ENCODE measurements around the gene CNTD1.

The CNTD1 gene

DNA sequence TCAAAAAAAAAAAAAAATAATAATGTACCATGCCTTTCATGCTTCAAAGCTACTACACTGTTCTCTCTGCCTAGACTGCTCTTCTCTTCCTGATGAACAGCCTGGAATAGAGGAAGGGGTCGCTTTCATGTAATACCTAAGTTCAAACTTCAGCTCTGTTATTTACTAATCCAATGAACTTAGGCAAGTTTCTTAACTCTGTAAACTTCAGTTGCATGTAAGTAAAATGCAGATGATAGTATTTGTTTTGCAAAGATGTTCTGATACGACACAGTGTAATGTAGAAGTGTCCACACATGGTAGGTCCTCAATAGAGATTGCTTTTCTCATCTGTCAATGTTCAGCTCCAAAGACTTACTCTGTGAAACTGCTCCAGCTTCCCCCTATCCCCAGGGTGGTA lies 6.7 kb upstream of the CNTD1 start:
- Histone ChIP-seq H3K4me1 (ENCODE audit: control insufficient read depth, insufficient read depth, low read length) (no peaks in the 10 kb centered on the region), H3K27ac (ENCODE audit: insufficient read depth, low read depth, low read length, poor library complexity, severe bottlenecking) (no peak overlapping the region), H3K36me3 (ENCODE audit: control insufficient read depth, insufficient read depth, low read length) (no peaks in the 10 kb centered on the region), H3K9me3 (ENCODE audit: control insufficient read depth, low read length) (no peaks in the 10 kb centered on the region), H3K27me3 (ENCODE audit: control insufficient read depth, insufficient read depth, low read length, poor library complexity, severe bottlenecking) (peaks cover 5% of the 10 kb centered on the region), H3K4me3 (ENCODE audit: insufficient read depth, low read depth, low read length) (no peak overlapping the region)
- WGBS, 2 experiments = 86 to 93% methylated on average over 2 of the region's 2 CpGs

DNA sequence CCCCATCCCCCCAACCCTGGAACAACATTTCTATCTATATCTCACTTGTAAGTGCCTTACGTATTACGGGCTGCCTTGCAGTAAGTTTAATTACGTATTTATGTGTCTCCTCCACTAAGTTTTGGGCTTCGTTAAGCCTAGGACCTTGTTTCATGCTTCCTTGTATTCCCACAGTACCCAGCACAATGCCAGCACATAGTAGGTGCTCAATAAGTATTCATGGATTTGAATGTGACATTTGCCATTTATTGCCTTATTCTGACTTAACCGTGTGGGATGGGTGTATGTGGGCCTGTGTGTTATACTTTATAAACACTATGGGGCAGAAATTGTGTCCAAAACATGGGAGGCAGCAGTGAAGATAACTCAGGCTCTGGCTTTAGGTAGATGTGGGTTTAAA lies 6.1 kb upstream of the CNTD1 start:
- Histone ChIP-seq H3K9me3 (ENCODE audit: control insufficient read depth, low read length) (no peaks in the 10 kb centered on the region), H3K4me1 (ENCODE audit: control insufficient read depth, insufficient read depth, low read length) (peaks cover 1% of the 10 kb centered on the region), H3K4me3 (ENCODE audit: insufficient read depth, low read depth, low read length) (no peak overlapping the region), H3K36me3 (ENCODE audit: control insufficient read depth, insufficient read depth, low read length) (no peaks in the 10 kb centered on the region), H3K27ac (ENCODE audit: insufficient read depth, low read depth, low read length, poor library complexity, severe bottlenecking) (no peak overlapping the region), H3K27me3 (ENCODE audit: control insufficient read depth, insufficient read depth, low read length, poor library complexity, severe bottlenecking) (peaks cover 4% of the 10 kb centered on the region)
- 90 to 91% methylated on average over 5 of the region's 5 CpGs for WGBS, 2 experiments

DNA sequence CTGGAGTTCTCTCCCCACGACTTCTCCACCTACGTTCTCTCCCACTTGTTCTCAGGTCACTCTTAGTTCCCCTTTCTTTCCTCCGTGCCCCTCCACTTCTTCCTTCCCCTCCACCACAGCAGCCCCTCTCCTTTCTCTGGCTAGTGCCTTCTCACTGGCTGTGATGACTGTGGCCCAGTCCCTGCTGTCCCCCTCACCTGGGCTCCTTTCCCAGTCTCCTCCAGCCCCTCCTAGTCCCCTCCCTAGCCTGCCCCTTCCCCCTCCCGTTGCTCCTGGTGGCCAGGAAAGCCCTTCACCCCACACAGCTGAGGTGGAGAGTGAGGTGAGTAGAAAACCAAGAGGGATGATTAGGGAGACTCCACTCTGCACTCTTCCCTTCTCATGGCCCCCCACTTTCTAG lies 3.6 kb upstream of the CNTD1 start:
- Histone ChIP-seq H3K4me3 (ENCODE audit: insufficient read depth, low read depth, low read length) (no peak overlapping the region), H3K36me3 (ENCODE audit: control insufficient read depth, insufficient read depth, low read length) (no peaks in the 10 kb centered on the region), H3K27me3 (ENCODE audit: control insufficient read depth, insufficient read depth, low read length, poor library complexity, severe bottlenecking) (peaks cover 6% of the 10 kb centered on the region), H3K4me1 (ENCODE audit: control insufficient read depth, insufficient read depth, low read length) (peaks cover 6% of the 10 kb centered on the region), H3K27ac (ENCODE audit: insufficient read depth, low read depth, low read length, poor library complexity, severe bottlenecking) (no peak overlapping the region), H3K9me3 (ENCODE audit: control insufficient read depth, low read length) (no peaks in the 10 kb centered on the region)
- WGBS, 2 experiments = 93 to 94% methylated on average over 3 of the region's 4 CpGs

DNA sequence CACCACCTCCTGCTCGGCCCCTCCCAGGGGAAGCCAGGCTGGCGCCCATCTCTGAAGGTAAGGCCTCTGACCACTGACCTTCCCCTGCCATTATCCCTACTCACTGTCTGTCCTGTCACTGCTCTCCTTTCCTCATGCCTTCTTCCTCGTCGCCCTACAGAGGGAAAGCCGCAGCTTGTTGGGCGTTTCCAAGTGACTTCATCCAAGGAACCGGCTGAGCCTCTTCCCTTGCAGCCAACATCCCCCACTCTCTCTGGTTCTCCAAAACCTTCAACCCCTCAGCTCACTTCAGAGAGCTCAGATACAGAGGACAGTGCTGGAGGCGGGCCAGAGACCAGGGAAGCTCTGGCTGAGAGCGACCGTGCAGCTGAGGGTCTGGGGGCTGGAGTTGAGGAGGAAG lies 3.2 kb upstream of the CNTD1 start:
- 93 to 96% methylated on average over 10 of the region's 10 CpGs for WGBS, 2 experiments
- Histone ChIP-seq H3K4me1 (ENCODE audit: control insufficient read depth, insufficient read depth, low read length) (peaks cover 6% of the 10 kb centered on the region), H3K36me3 (ENCODE audit: control insufficient read depth, insufficient read depth, low read length) (no peaks in the 10 kb centered on the region), H3K27ac (ENCODE audit: insufficient read depth, low read depth, low read length, poor library complexity, severe bottlenecking) (no peak overlapping the region), H3K4me3 (ENCODE audit: insufficient read depth, low read depth, low read length) (no peak overlapping the region), H3K27me3 (ENCODE audit: control insufficient read depth, insufficient read depth, low read length, poor library complexity, severe bottlenecking) (peaks cover 11% of the 10 kb centered on the region), H3K9me3 (ENCODE audit: control insufficient read depth, low read length) (no peaks in the 10 kb centered on the region)

DNA sequence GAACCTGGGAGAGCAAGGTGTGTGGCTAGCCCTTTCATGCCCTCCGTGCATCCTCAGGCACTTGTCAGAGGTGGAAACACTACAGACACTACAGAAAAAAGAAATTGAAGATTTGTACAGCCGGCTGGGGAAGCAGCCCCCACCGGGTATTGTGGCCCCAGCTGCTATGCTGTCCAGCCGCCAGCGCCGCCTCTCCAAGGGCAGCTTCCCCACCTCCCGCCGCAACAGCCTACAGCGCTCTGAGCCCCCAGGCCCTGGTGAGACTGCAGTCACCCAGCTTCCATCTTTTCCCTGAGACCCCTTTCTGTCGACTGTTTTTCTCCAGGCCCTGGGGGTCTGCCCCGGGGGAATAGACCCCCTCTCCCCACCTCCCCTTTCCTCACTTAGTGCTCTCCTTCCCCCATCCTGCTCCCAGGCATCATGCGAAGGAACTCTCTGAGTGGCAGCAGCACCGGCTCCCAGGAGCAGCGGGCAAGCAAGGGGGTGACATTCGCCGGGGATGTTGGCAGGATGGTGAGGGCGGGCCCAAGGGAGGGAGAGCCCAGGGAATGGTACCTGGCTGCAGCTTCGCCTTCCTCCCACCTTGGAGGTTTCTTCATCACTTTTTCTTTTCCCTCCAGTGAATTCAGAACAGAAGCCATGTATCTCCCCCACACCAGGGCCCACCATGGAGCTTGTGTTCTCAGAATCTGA lies 2.4 kb upstream of the CNTD1 start:
- peaks cover 13% of the 10 kb centered on the region for H3K27me3 ChIP-seq (ENCODE audit: control insufficient read depth, insufficient read depth, low read length, poor library complexity, severe bottlenecking)
- H3K36me3 ChIP-seq (ENCODE audit: control insufficient read depth, insufficient read depth, low read length) = no peaks in the 10 kb centered on the region
- H3K4me1 ChIP-seq (ENCODE audit: control insufficient read depth, insufficient read depth, low read length) = peaks cover 6% of the 10 kb centered on the region
- H3K27ac ChIP-seq (ENCODE audit: insufficient read depth, low read depth, low read length, poor library complexity, severe bottlenecking) = no peak overlapping the region
- no peaks in the 10 kb centered on the region for H3K9me3 ChIP-seq (ENCODE audit: control insufficient read depth, low read length)
- WGBS, 2 experiments = 95 to 96% methylated on average over 18 of the region's 18 CpGs
- no peak overlapping the region for H3K4me3 ChIP-seq (ENCODE audit: insufficient read depth, low read depth, low read length)

DNA sequence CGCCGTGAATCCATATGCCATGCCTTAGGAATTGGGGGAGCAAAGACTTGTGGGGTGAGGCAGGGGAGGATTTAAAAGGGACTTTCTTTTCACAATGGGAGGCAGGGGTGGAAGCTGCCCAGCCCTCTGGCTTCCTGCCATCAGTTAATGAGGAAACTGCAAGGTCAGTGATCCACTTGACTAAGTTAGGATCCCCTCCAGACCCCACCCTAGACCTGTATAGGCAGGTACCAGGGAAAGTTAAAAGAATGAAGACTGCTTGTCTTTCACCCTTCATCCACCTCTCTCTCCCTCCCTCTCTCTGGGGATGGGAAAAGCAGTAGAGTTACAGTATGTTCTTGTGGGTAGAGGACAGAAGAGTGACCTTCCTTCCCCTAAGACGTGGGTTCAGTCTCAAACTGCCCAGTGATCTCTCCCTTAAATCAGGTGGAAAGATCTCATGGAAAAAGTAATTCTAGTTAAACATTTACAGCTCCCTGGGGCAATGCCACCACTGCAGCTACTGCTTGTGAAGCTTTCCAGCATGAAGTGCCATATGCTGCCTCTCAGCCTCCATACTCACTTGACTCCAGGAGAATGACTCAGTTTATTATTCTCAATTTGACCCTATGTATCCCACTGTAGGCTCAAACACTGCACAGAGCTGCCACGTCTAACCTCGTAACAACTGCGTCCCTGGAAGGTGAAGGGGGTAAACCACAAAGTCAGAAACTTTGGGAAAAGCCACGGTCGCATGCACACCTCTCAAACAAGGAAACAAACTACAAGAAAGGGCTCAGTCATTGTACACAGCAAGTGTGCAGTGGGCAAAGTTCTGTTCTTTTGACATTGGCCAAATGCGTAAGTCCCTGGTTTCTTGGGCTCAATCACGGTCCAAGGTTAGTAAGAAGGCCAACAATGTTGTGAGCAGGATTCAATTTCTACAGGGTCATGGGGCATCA lies 1.3 kb upstream of the CNTD1 start:
- Histone ChIP-seq H3K9me3 (ENCODE audit: control insufficient read depth, low read length) (no peaks in the 10 kb centered on the region), H3K4me1 (ENCODE audit: control insufficient read depth, insufficient read depth, low read length) (peaks cover 6% of the 10 kb centered on the region), H3K4me3 (ENCODE audit: insufficient read depth, low read depth, low read length) (peak overlapping the region; percentile 89), H3K27me3 (ENCODE audit: control insufficient read depth, insufficient read depth, low read length, poor library complexity, severe bottlenecking) (peaks cover 13% of the 10 kb centered on the region), H3K27ac (ENCODE audit: insufficient read depth, low read depth, low read length, poor library complexity, severe bottlenecking) (no peak overlapping the region), H3K36me3 (ENCODE audit: control insufficient read depth, insufficient read depth, low read length) (no peaks in the 10 kb centered on the region)
- WGBS, 2 experiments = 94 to 95% methylated on average over 10 of the region's 10 CpGs

DNA sequence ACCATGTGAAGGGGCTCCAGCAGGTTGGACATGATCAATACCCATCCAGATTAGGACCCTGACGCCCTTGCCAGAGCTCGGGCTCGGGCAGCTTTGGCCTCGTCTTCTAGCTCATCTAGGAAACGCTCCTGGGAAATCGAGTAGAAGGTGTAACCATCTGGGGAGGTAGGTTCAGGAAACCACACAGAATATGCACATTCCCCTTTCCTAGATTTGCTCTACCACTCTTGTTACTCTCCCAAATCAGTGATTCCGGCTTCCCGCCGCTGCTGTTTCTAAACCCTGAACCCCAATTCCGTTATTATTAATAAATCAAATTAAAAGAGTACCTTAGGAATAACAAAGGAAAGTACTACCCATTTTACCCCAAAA lies 664 bp upstream of the CNTD1 start:
- 46 to 47% methylated on average over 10 of the region's 10 CpGs for WGBS, 2 experiments
- Histone ChIP-seq H3K9me3 (ENCODE audit: control insufficient read depth, low read length) (no peaks in the 10 kb centered on the region), H3K36me3 (ENCODE audit: control insufficient read depth, insufficient read depth, low read length) (no peaks in the 10 kb centered on the region), H3K4me1 (ENCODE audit: control insufficient read depth, insufficient read depth, low read length) (peaks cover 6% of the 10 kb centered on the region), H3K27ac (ENCODE audit: insufficient read depth, low read depth, low read length, poor library complexity, severe bottlenecking) (no peak overlapping the region), H3K4me3 (ENCODE audit: insufficient read depth, low read depth, low read length) (peak overlapping the region; percentile 89), H3K27me3 (ENCODE audit: control insufficient read depth, insufficient read depth, low read length, poor library complexity, severe bottlenecking) (peaks cover 13% of the 10 kb centered on the region)

DNA sequence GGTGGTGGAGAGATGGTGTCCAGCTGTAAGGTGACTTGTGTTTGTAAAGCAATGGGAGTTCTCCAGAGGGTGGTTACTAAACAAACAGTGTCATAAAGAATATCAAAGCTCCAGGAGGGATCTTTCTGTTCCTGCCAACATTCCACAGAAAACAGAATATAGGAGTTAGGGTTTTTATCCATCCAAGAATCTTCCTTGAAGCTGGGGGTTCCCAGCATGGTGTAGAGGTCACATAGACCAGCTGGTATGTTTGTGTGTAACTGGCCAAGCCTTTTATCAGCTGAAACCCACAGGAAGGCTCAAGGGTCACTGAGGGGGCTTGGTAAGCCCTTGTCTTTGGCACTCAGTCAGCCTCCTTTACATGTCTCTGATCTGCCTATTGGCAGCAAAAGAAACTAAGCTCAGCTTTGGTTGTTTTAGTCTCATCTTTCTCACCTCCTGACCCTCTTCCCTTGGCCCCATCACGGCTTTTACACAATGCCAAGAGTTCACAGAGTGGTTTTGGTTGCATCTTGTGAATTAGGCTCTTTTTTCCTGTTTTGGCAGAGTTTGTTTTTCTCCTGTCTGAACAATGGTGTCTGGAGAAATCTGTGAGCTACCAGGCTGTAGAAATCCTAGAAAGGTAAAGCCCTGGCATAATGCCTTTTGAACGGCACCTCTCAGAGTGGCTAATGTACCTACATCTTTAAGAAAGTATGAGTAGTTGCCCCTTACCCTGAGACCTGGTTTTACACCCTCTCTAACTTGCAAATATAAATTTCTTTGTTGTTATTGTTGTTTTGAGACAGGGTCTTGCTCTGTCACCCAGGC lies 4.6 kb downstream of the CNTD1 start:
- no peak overlapping the region for H3K27ac ChIP-seq (ENCODE audit: insufficient read depth, low read depth, low read length, poor library complexity, severe bottlenecking)
- H3K9me3 ChIP-seq (ENCODE audit: control insufficient read depth, low read length) = no peaks in the 10 kb centered on the region
- peaks cover 18% of the 10 kb centered on the region for H3K27me3 ChIP-seq (ENCODE audit: control insufficient read depth, insufficient read depth, low read length, poor library complexity, severe bottlenecking)
- no peak overlapping the region for H3K4me3 ChIP-seq (ENCODE audit: insufficient read depth, low read depth, low read length)
- H3K4me1 ChIP-seq (ENCODE audit: control insufficient read depth, insufficient read depth, low read length) = no peaks in the 10 kb centered on the region
- 90 to 100% methylated on average over 2 of the region's 2 CpGs for WGBS, 2 experiments
- H3K36me3 ChIP-seq (ENCODE audit: control insufficient read depth, insufficient read depth, low read length) = no peaks in the 10 kb centered on the region

DNA sequence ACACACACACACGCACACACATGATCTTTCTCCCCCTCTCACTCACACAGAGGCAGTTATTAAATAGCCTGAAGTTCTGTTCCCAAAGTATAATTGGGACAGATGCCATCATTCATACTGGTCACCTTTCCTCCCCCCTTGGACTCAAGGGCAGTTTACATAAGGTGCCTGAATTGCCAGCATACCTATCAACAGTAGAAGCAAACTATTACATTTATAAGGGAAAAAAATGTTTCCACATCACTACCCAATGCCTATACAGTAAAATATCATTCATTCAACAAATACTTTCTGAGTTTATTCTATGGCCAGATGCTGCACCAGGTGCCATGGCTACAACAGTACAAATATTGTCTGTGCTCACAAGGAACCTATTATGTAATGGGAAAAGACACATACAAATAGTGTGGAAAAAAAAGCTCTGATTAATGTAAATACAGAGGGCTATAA lies 6.3 kb downstream of the CNTD1 start:
- Histone ChIP-seq H3K36me3 (ENCODE audit: control insufficient read depth, insufficient read depth, low read length) (no peaks in the 10 kb centered on the region), H3K9me3 (ENCODE audit: control insufficient read depth, low read length) (no peaks in the 10 kb centered on the region), H3K27me3 (ENCODE audit: control insufficient read depth, insufficient read depth, low read length, poor library complexity, severe bottlenecking) (peaks cover 12% of the 10 kb centered on the region), H3K4me1 (ENCODE audit: control insufficient read depth, insufficient read depth, low read length) (no peaks in the 10 kb centered on the region), H3K27ac (ENCODE audit: insufficient read depth, low read depth, low read length, poor library complexity, severe bottlenecking) (no peak overlapping the region), H3K4me3 (ENCODE audit: insufficient read depth, low read depth, low read length) (no peak overlapping the region)
- 90 to 91% methylated on average over 1 of the region's 1 CpG for WGBS, 2 experiments

DNA sequence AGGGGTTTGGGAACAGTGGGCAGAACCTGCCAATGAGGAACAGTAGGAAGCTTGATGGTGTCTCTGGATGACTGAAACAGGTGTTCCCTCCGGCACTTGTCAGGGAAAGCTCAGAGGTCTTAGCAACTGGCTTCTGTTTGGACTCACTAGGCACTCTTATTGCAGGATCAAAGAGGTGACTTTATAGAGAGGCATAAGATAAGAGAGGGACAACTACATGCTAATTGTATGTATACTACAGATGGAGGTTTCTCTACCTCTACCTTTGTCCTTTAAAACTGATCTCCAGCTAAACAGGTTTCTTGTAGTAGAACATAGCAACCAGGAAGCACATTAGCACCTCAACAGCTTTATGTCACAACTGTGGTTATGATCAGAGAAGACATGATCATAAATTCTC lies 7.6 kb downstream of the CNTD1 start:
- no peaks in the 10 kb centered on the region for H3K36me3 ChIP-seq (ENCODE audit: control insufficient read depth, insufficient read depth, low read length)
- H3K27ac ChIP-seq (ENCODE audit: insufficient read depth, low read depth, low read length, poor library complexity, severe bottlenecking) = no peak overlapping the region
- H3K9me3 ChIP-seq (ENCODE audit: control insufficient read depth, low read length) = no peaks in the 10 kb centered on the region
- 91 to 93% methylated on average over 1 of the region's 1 CpG for WGBS, 2 experiments
- peaks cover 5% of the 10 kb centered on the region for H3K27me3 ChIP-seq (ENCODE audit: control insufficient read depth, insufficient read depth, low read length, poor library complexity, severe bottlenecking)
- H3K4me1 ChIP-seq (ENCODE audit: control insufficient read depth, insufficient read depth, low read length) = no peaks in the 10 kb centered on the region
- H3K4me3 ChIP-seq (ENCODE audit: insufficient read depth, low read depth, low read length) = no peak overlapping the region

Measured in ectodermal cell (in vitro differentiated cells).